B cell (primary cell): ENCODE results near the gene FHIT. TPM values are rescaled to one million over a fixed set of nuclear protein-coding genes. Genes with fewer than 3 reads are reported as not detected.

ENCODE experiments used
- ATAC-seq: fragments of 200-7000 bp; cut with Tn5 transposase; one replicate; pipeline ENCODE4 v1.10.0; 2021; ENCODE audit warnings: low read depth, mild to moderate bottlenecking, moderate number of reproducible peaks, moderate library complexity
- CTCF ChIA-PET: fragments of 350-600 bp; sonication (Branson Sonifier 250); formaldehyde crosslinking; loops from one replicate; lab custom pipeline; 2021; ENCODE audit warnings: antibody characterized with exemption, inconsistent platforms; lab: Charles Lee
- POLR2A ChIA-PET: fragments of 350-600 bp; sonication (Branson Sonifier 250); formaldehyde crosslinking; loops from one replicate; lab custom pipeline; 2021; ENCODE audit warnings: antibody characterized with exemption; lab: Charles Lee
- DNase-seq: peaks from one replicate; pipeline ENCODE4 v3.0.0; 2013
- H2AFZ ChIP-seq: 2 replicates; pipeline ENCODE4 v1.6.1; 2012; ENCODE audit warnings: mild to moderate bottlenecking, low read depth, low read length; ENCODE audit not compliant: insufficient read depth, poor library complexity, severe bottlenecking
- H3K27ac ChIP-seq, 2 donors: 1 replicate in 1 of 2; 2 replicates in 1 of 2; pipeline ENCODE4 v1.5.1; 2012 to 2013; ENCODE audit warnings: low read length in 2 of 2, mild to moderate bottlenecking in 2 of 2, moderate library complexity in 1 of 2
- H3K27me3 ChIP-seq, 4 experiments: fragments of 200-600 bp in 1 of 4; sonication (generic) in 1 of 4; replicated peaks in 1 of 4; 1 replicate in 2 of 4; 2 replicates in 2 of 4; pipeline versions ENCODE4 v1.6.1 to v1.7.0; 2013 to 2016; ENCODE audit warnings: low read length in 3 of 4, mild to moderate bottlenecking in 2 of 4, mixed read lengths in 1 of 4, moderate library complexity in 1 of 4; ENCODE audit not compliant: insufficient read depth in 4 of 4, control insufficient read depth in 3 of 4; ENCODE audit errors: control extremely low read depth in 1 of 4
- H3K36me3 ChIP-seq, 2 experiments: replicated peaks in 1 of 2; 1 replicate in 1 of 2; 2 replicates in 1 of 2; pipeline versions ENCODE4 v1.6.1 to v1.7.1; 2013; ENCODE audit warnings: low read length in 1 of 2; ENCODE audit not compliant: insufficient read depth in 2 of 2, control insufficient read depth in 1 of 2; ENCODE audit errors: control extremely low read depth in 1 of 2, extremely low read depth in 1 of 2
- H3K4me1 ChIP-seq, 2 donors: fragments of 200-600 bp in 1 of 2; sonication (generic) in 1 of 2; 1 replicate in 1 of 2; 2 replicates in 1 of 2; pipeline versions ENCODE4 v1.5.1 to v1.6.1; 2013 to 2017; ENCODE audit warnings: low read length in 2 of 2; ENCODE audit not compliant: control insufficient read depth in 2 of 2, insufficient read depth in 2 of 2
- H3K4me2 ChIP-seq: replicated peaks from 2 replicates; pipeline ENCODE3; 2012; ENCODE audit warnings: mild to moderate bottlenecking, low read depth, low read length; ENCODE audit not compliant: poor library complexity, severe bottlenecking
- H3K4me3 ChIP-seq, 5 experiments: fragments of 200-600 bp in 1 of 5; sonication (generic) in 1 of 5; 1 replicate in 3 of 5; 2 replicates in 2 of 5; pipeline versions ENCODE4 v1.5.1 to v1.7.0; 2011 to 2016; ENCODE audit warnings: low read length in 4 of 5, mild to moderate bottlenecking in 4 of 5, low read depth in 2 of 5, control low read depth in 1 of 5, moderate library complexity in 1 of 5; ENCODE audit not compliant: insufficient read depth in 1 of 5; ENCODE audit errors: control extremely low read depth in 1 of 5, extremely low read depth in 1 of 5
- H3K79me2 ChIP-seq: fragments of 200-600 bp; sonication (generic); one replicate; pipeline ENCODE4 v1.6.0; 2016; ENCODE audit warnings: low read length; ENCODE audit not compliant: control insufficient read depth, insufficient read depth
- H3K9ac ChIP-seq: fragments of 200-600 bp; sonication (generic); 2 replicates; pipeline ENCODE4 v1.6.1; 2017; ENCODE audit warnings: mild to moderate bottlenecking, low read length, moderate library complexity
- H3K9me3 ChIP-seq, 3 donors: one replicate each; pipeline versions ENCODE4 v1.6.1 to v1.7.1; 2013; ENCODE audit warnings: low read length in 2 of 3; ENCODE audit not compliant: control insufficient read depth in 2 of 3, insufficient read depth in 1 of 3; ENCODE audit errors: control extremely low read depth in 1 of 3
- H4K20me1 ChIP-seq: 2 replicates; pipeline ENCODE4 v1.6.0; 2012; ENCODE audit warnings: mild to moderate bottlenecking, low read length; ENCODE audit not compliant: insufficient read depth, control insufficient read depth, poor library complexity, severe bottlenecking
- H3K27ac Mint-ChIP-seq: one replicate; pipeline ENCODE4 v1.8.0; 2021; ENCODE audit warnings: mixed read lengths
- H3K27me3 Mint-ChIP-seq: one replicate; pipeline ENCODE4 v1.8.0; 2021; ENCODE audit warnings: mixed read lengths
- H3K4me1 Mint-ChIP-seq: one replicate; pipeline ENCODE4 v1.8.0; 2021; ENCODE audit warnings: mixed read lengths
- H3K4me3 Mint-ChIP-seq: one replicate; pipeline ENCODE4 v1.8.0; 2021; ENCODE audit warnings: mixed read lengths
- H3K9me3 Mint-ChIP-seq: one replicate; pipeline ENCODE4 v1.8.0; 2022; ENCODE audit warnings: mixed read lengths; ENCODE audit not compliant: insufficient read depth
- CTCF ChIP-seq: fragments of 200-600 bp; IDR thresholded peaks from one replicate; pipeline ENCODE4 v1.8.0; 2022; ENCODE audit warnings: antibody characterized with exemption, mild to moderate bottlenecking
- EZH2 ChIP-seq: IDR thresholded peaks from 2 replicates; pipeline ENCODE4 v1.6.1; 2012; ENCODE audit warnings: borderline replicate concordance, low read depth, mild to moderate bottlenecking, moderate library complexity, low read length; ENCODE audit not compliant: insufficient read depth, poor library complexity, severe bottlenecking
- WGBS: methylation state at CpG from one replicate; pipeline ENCODE4 v1.1.5; 2013; ENCODE audit warnings: missing lambda C conversion rate; ENCODE audit not compliant: insufficient coverage; 5-methylcytosine and 5-hydroxymethylcytosine counted together
- intact Hi-C: fragments of 100-400 bp; cut with micrococcal nuclease; formaldehyde crosslinking; loops from one replicate; pipeline ENCODE4 v1.10.0; 2022
- polyA plus RNA-seq: library from polyadenylated mRNA; depleted of rRNA; stranded (reverse); fragments of >200 nt; gene quantifications from 2 replicates; pipeline ENCODE4 v1.2.3, GENCODE V29; 2012
- total RNA-seq, 2 donors: library from RNA; stranded (reverse); fragments of 120-200 nt in 1 of 2; gene quantifications; 1 replicate in 1 of 2; 2 replicates in 1 of 2; pipeline versions ENCODE4 v1.2.3 to v1.2.4, GENCODE V29; 2013 to 2022

Gene FHIT
- total and polyA plus RNA-seq, 2 donors (not counting 1 experiment from before 2014, with no cell fraction given) = 1.7 to 7.8 TPM

- Histone ChIP-seq H4K20me1 (no peaks in the 10 kb centered on the region), H3K4me2 (no peak overlapping the region), H3K36me3 (no peaks in the 10 kb centered on the region), H3K9ac (no peak overlapping the region), H3K9me3 (no peaks in the 10 kb centered on the region), H3K4me1 (no peaks in the 10 kb centered on the region), H3K79me2 (no peaks in the 10 kb centered on the region), H2AFZ (no peak overlapping the region), H3K4me3 (no peak overlapping the region), H3K27ac (no peak overlapping the region), H3K27me3 (no peaks in the 10 kb centered on the region)
- Mint-ChIP-seq H3K27me3 (no peaks in the 10 kb centered on the region), H3K27ac (no peak overlapping the region), H3K4me3 (no peak overlapping the region), H3K4me1 (no peaks in the 10 kb centered on the region), H3K9me3 (no peaks in the 10 kb centered on the region)
- CTCF ChIA-PET = no interaction called here
- TF ChIP-seq CTCF = no peak
- intact Hi-C loops = no loop called here
- no peak for ATAC-seq
- POLR2A ChIA-PET = no interaction called here
- no peak for DNase-seq
- 87% methylated on average over 3 of the region's 3 CpGs for WGBS
These were observed 264.7 kb downstream of the FHIT start for GRCh38 chr3:60986552-60986951.

- Histone ChIP-seq H3K4me2 (no peak overlapping the region), H3K4me3 (no peak overlapping the region), H3K9me3 (no peaks in the 10 kb centered on the region), H3K27ac (no peak overlapping the region), H4K20me1 (no peaks in the 10 kb centered on the region), H3K9ac (no peak overlapping the region), H3K36me3 (no peaks in the 10 kb centered on the region), H3K79me2 (no peaks in the 10 kb centered on the region), H3K27me3 (no peaks in the 10 kb centered on the region), H3K4me1 (no peaks in the 10 kb centered on the region), H2AFZ (no peak overlapping the region)
- no peaks in the 10 kb centered on the region for H3K9me3 Mint-ChIP-seq
- ATAC-seq (no peak), DNase-seq (no peak)
- H3K27me3 Mint-ChIP-seq = no peaks in the 10 kb centered on the region
- POLR2A ChIA-PET = no interaction called here
- H3K4me3 Mint-ChIP-seq = no peak overlapping the region
- intact Hi-C loops = no loop called here
- TF ChIP-seq EZH2 = no peak
- TF ChIP-seq CTCF = no peak
- CTCF ChIA-PET = no interaction called here
- H3K27ac Mint-ChIP-seq = no peak overlapping the region
- WGBS = no CpG with 5 or more reads among the region's 1 CpG
- no peaks in the 10 kb centered on the region for H3K4me1 Mint-ChIP-seq
These were observed 267.3 kb downstream of the FHIT start for GRCh38 chr3:60983906-60984305.
